ENCODE measurements around the gene XCL2. TPM values are rescaled to one million over a fixed set of nuclear protein-coding genes. Genes with fewer than 3 reads are reported as not detected.

XCL2 gene
- total and polyA plus RNA-seq, 2 of the 4 experiments (the other 2 are of a cell fraction), result not detected

DNA sequence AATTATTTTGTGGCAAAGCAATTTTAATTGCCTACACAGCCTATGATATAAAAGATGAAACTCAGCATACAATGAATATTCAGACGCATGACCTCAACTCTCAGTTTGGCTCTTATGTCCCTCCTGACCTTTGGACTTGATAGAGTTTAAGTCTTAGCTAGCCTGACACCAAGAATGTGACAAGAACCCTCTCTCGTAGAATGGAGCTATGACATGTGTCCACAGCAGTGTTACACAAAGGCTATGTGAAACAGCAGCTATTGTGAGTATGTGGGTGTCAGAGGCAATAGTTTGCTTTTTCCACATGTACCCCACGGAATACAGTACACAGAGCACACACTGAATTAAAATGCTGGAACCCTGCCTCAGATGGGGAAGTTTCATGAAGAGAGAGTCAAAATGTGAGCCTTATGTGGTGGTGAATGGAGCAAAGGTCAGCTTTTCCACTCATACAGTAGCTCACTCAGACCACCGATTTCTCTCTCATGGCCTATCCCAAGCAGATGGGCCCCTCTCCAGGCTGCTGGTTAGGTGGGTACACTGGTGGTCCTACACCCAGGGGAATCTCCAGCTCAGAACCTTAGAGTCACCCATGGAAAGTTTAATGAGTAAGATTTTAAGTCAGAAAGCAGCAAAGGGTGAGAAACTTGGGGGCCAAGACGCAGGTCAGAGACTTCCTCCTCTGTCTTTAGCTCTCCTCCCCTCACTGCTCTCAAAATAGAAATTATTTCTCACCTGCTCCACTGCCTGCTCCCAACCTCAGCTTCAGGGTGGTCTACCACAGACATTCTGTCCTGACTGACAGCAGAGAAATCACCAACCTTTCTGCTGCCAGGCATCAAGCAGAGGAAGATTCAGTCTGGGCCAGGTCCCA lies 10.1 kb upstream of the XCL2 start (continued):
- no peak for TF ChIP-seq MAZ (IDR thresholded peaks at IDR 0.05; ENCODE audit: borderline replicate concordance, low read depth, low read length)

DNA sequence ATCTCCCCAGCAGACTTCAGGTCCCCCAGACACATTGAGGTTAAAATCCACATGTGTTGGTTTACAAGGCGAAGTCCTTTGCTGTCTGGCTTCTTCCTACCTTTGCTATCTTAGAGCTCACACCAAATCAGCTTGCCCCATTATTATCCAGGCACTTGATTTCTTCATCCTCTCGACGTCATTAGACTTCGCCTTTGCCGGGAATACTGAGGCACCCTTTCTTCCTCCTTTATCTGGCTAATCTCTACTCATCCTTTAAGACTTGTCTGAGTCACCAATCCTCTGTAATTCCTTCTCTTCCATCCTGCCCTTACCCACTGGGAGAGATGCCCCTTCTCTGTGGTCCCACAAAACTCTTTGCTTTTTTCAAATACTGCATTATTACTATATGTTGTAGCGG lies 9.2 kb upstream of the XCL2 start:
- H3K4ac ChIP-seq (ENCODE audit: low read depth, low read length), result no peak overlapping the region

More for the DNA sequence above, 9.2 kb upstream of the XCL2 start:
- DNase-seq (no peak), ATAC-seq (ENCODE audit: low read depth) (no peak)
- Histone ChIP-seq H3K18ac (ENCODE audit: low read depth, low read length) (no peak overlapping the region), H3K4me3 (ENCODE audit: insufficient read depth, low read depth, low read length) (no peak overlapping the region), H3K23ac (ENCODE audit: low read depth, low read length) (no peak overlapping the region), H4K20me1 (ENCODE audit: insufficient read depth, low read length) (no peaks in the 10 kb centered on the region), H3K27ac (ENCODE audit: insufficient read depth, low read length) (no peak overlapping the region), H4K5ac (ENCODE audit: low read depth, low read length) (no peak overlapping the region), H2AK5ac (ENCODE audit: low read depth, low read length) (no peak overlapping the region), H3K4me1 (ENCODE audit: control insufficient read depth, insufficient read depth, low read length) (no peaks in the 10 kb centered on the region), H3K9ac (ENCODE audit: low read depth, low read length) (no peak overlapping the region), H2BK120ac (ENCODE audit: low read depth, low read length) (no peak overlapping the region), H3K56ac (ENCODE audit: extremely low read depth, insufficient read depth, low read length) (no peak overlapping the region), H2AK9ac (replicated peaks; ENCODE audit: low read depth, low read length, poor library complexity) (no peak overlapping the region), H3K4me2 (ENCODE audit: low read depth, low read length) (no peak overlapping the region), H3K79me1 (ENCODE audit: low read depth in 1 of 2, low read length in 2 of 2) (no peaks in the 10 kb centered on the region), H3K9me3 (ENCODE audit: control insufficient read depth, insufficient read depth, low read length) (no peaks in the 10 kb centered on the region), H2BK15ac (ENCODE audit: low read depth, low read length) (no peak overlapping the region), H3K27me3 (ENCODE audit: control insufficient read depth, insufficient read depth, low read length) (no peaks in the 10 kb centered on the region), H3K36me3 (ENCODE audit: control insufficient read depth, insufficient read depth, low read length) (no peaks in the 10 kb centered on the region), H2AFZ (replicated peaks; ENCODE audit: low read length, poor library complexity) (no peak overlapping the region), H4K91ac (ENCODE audit: insufficient read depth, low read depth, low read length) (no peak overlapping the region), H2BK20ac (ENCODE audit: low read depth, low read length) (no peak overlapping the region), H3K9me1 (ENCODE audit: insufficient read depth, low read length) (no peaks in the 10 kb centered on the region), H3K14ac (replicated peaks; ENCODE audit: low read depth, low read length) (no peak overlapping the region), H4K8ac (ENCODE audit: low read depth in 2 of 2, low read length in 2 of 2) (no peak overlapping the region), H2BK5ac (ENCODE audit: low read depth, low read length, poor library complexity, severe bottlenecking) (no peak overlapping the region)
- ChIA-PET POLR2A (ENCODE audit: unreplicated experiment) (no interaction called here), CTCF (no interaction called here)
- dilution Hi-C loops (cut with HindIII; ENCODE audit: low sequenced_read_pairs, unreplicated experiment), result no loop called here
- in situ Hi-C loops (cut with MboI; ENCODE audit: low sequenced_read_pairs), result no loop called here
- 71% methylated on average over 5 of the region's 6 CpGs; no CpG with 5 or more reads in 1 of the 2 experiments for WGBS, 2 experiments (ENCODE audit: extremely low coverage in 2 of 2, insufficient read length in 1 of 2)
- BruUV-seq (replicated peaks), result no TSS peak
- TF ChIP-seq MXI1 (IDR thresholded peaks at IDR 0.05; ENCODE audit: borderline replicate concordance, low read depth, low read length) (no peak), CEBPB (IDR thresholded peaks at IDR 0.05; ENCODE audit: low read depth, low read length) (no peak), NFE2L2 (IDR thresholded peaks at IDR 0.05; ENCODE audit: low read depth, low read length) (no peak), CHD1 (IDR thresholded peaks at IDR 0.05; ENCODE audit: low read depth, low read length) (no peak), MAFK (IDR thresholded peaks at IDR 0.05; ENCODE audit: low read depth, low read length) (no peak), RCOR1 (IDR thresholded peaks at IDR 0.05; ENCODE audit: insufficient replicate concordance, low read length) (no peak), POLR2A (IDR thresholded peaks at IDR 0.05; ENCODE audit: low read depth, low read length) (no peak), RAD21 (IDR thresholded peaks at IDR 0.05; ENCODE audit: low read length) (no peak), BHLHE40 (IDR thresholded peaks at IDR 0.05; ENCODE audit: low read depth, low read length) (no peak), RFX5 (IDR thresholded peaks at IDR 0.05; ENCODE audit: low read depth, low read length) (no peak)
- TF ChIP-seq, protein P1, sequence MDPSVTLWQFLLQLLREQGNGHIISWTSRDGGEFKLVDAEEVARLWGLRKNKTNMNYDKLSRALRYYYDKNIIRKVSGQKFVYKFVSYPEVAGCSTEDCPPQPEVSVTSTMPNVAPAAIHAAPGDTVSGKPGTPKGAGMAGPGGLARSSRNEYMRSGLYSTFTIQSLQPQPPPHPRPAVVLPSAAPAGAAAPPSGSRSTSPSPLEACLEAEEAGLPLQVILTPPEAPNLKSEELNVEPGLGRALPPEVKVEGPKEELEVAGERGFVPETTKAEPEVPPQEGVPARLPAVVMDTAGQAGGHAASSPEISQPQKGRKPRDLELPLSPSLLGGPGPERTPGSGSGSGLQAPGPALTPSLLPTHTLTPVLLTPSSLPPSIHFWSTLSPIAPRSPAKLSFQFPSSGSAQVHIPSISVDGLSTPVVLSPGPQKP (IDR thresholded peaks at IDR 0.05; ENCODE audit: borderline replicate concordance, low read depth, low read length), result no peak
- intact Hi-C loops (cut with micrococcal nuclease), result no loop called here
